Measurements from ENCODE around the gene CDSN.

CDSN gene

GRCh38 chr6:31161216-31162126 is 41.2 kb upstream of the CDSN start:
- H3K9me3 ChIP-seq (ENCODE audit: control insufficient read depth in 1 of 2, low read length in 2 of 2): no peaks in the 10 kb centered on the region
- H3K4me1 ChIP-seq (ENCODE audit: control insufficient read depth in 1 of 2, insufficient read depth in 2 of 2, low read length in 2 of 2): peaks cover 16 to 17% of the 10 kb centered on the region in 2 donors
- H3K27me3 ChIP-seq (ENCODE audit: control insufficient read depth in 1 of 2, insufficient read depth in 2 of 2, low read length in 2 of 2): no peaks in the 10 kb centered on the region

DNA sequence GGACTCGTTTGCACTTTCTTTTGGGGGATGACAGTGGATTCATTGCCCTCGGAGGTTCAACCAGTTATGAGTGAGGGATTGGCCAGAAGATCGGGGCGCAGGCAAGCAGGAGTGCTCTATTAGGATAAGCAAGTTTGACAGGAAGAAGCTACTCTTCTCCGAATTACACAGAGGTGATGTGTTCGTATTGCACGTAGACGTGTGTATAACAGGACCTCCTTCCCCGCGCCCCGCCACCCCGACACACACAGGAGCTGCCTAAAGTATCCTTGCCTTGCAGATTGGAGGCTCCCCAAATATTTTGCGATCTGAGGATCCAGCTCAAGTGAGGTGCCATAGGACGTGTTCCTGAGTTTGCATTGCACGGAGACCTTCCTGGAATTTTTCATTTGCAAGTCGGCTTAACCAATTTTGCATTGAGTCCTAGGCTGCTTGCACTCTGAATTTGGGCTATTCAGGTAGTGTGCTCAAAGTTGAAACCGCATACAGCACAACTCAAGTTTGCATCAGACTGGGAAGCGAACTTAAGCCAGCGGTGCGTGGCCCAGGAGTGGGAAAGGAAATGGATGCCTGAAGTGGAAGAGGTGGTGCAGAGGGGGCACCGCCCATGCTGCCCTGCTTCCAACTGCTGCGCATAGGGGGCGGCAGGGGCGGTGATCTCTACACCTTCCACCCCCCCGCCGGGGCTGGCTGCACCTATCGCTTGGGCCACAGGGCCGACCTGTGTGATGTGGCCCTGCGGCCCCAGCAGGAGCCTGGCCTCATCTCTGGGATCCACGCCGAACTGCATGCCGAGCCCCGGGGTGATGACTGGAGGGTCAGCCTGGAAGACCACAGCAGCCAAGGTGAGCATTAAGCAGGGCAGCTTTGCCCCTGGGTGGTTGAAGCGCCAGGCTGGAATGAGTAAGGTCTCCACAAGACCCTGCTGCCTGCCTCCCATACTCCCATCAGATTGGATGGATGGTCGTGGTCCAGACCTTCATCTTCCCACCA is 38.9 kb upstream of the CDSN start:
- H3K27me3 ChIP-seq (ENCODE audit: control insufficient read depth in 1 of 2, insufficient read depth in 2 of 2, low read length in 2 of 2): no peaks in the 10 kb centered on the region
- peaks cover 0 to 18% of the 10 kb centered on the region in 2 donors for H3K36me3 ChIP-seq (ENCODE audit: control insufficient read depth in 1 of 2, insufficient read depth in 2 of 2, low read length in 2 of 2)
- H3K4me1 ChIP-seq (ENCODE audit: control insufficient read depth in 1 of 2, insufficient read depth in 2 of 2, low read length in 2 of 2): peaks cover 16 to 20% of the 10 kb centered on the region in 2 donors
- H3K9ac ChIP-seq (ENCODE audit: low read depth in 1 of 2, low read length in 2 of 2): peak overlapping the region; percentile 41 to 74
- no peaks in the 10 kb centered on the region for H3K9me3 ChIP-seq (ENCODE audit: control insufficient read depth in 1 of 2, low read length in 2 of 2)
- H3K27ac ChIP-seq (ENCODE audit: low read depth, low read length): no peak overlapping the region
- peak overlapping the region; percentile 82 to 95 for H3K4me3 ChIP-seq (ENCODE audit: low read depth in 1 of 2, low read length in 2 of 2)

More at GRCh38 chr6:31161216-31162126, 41.2 kb upstream of the CDSN start:
- no peak overlapping the region for H3K9ac ChIP-seq (ENCODE audit: low read depth in 1 of 2, low read length in 2 of 2)
- H3K27ac ChIP-seq (ENCODE audit: low read depth, low read length): no peak overlapping the region
- no peak overlapping the region for H3K4me3 ChIP-seq (ENCODE audit: low read depth in 1 of 2, low read length in 2 of 2)
- H3K36me3 ChIP-seq (ENCODE audit: control insufficient read depth in 1 of 2, insufficient read depth in 2 of 2, low read length in 2 of 2): peaks cover 4 to 17% of the 10 kb centered on the region in 2 donors

DNA sequence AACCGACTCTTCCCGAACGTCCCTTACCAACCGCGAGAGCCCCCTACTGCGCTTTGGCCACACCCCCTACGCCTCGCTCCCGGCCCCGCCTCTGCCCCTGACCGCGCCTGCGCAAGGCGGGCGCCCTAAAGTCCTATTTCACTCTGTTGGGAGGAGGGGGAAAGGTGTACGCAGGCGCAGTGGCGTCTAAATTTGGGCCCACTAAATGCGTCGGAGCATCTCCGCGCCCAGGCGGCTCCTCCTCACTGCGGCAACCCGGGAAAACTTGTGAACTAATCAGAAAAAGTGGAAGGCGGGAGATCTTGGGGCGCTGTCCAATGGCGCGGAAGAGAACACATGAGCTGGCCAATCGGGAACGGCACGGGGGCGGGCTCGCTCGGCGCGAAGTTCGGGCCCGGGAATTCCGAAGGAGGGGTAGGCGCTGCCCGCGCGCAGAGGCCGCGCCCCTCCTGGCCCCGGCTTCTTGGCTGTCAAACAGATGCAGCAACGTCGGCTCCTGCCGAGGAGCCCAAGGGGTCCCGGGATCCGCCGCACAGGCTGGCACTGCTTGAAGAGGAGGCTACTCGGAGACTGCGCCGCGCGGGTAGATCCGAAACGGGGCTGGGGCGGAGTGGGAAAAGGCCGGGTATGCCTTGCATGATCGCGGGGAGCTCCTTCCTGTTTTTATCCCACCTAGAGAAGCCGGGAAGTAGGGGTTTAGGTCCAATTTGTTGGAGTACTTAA is 38.1 kb upstream of the CDSN start, which contains the start of gene TCF19:
Gene TCF19 (plus strand): TSS at position 450 of the 723 bp plus-strand sequence. CDS start 881 bp downstream, outside the sequence.
- Histone ChIP-seq H3K4me1 (ENCODE audit: control insufficient read depth in 1 of 2, insufficient read depth in 2 of 2, low read length in 2 of 2) (peaks cover 16 to 20% of the 10 kb centered on the region in 2 donors), H3K36me3 (ENCODE audit: control insufficient read depth in 1 of 2, insufficient read depth in 2 of 2, low read length in 2 of 2) (peaks cover 0 to 21% of the 10 kb centered on the region in 2 donors), H3K27me3 (ENCODE audit: control insufficient read depth in 1 of 2, insufficient read depth in 2 of 2, low read length in 2 of 2) (no peaks in the 10 kb centered on the region), H3K4me3 (ENCODE audit: low read depth in 1 of 2, low read length in 2 of 2) (peak within 1 kb of the TSS; percentile 82 to 95), H3K9ac (ENCODE audit: low read depth in 1 of 2, low read length in 2 of 2) (peak within 1 kb of the TSS; percentile 72 to 90), H3K9me3 (ENCODE audit: control insufficient read depth in 1 of 2, low read length in 2 of 2) (no peaks in the 10 kb centered on the region), H3K27ac (ENCODE audit: low read depth, low read length) (no peak within 1 kb of the TSS)

GRCh38 chr6:31157513-31158139 is 37.4 kb upstream of the CDSN start, which contains the start of gene CCHCR1:
Gene CCHCR1 (minus strand): TSS chr6:31157802. CDS start chr6:31157600, 202 bp downstream.
- no peak within 1 kb of the TSS for H3K27ac ChIP-seq (ENCODE audit: low read depth, low read length)
- H3K9ac ChIP-seq (ENCODE audit: low read depth in 1 of 2, low read length in 2 of 2): peak within 1 kb of the TSS; percentile 72 to 90
- H3K9me3 ChIP-seq (ENCODE audit: control insufficient read depth in 1 of 2, low read length in 2 of 2): no peaks in the 10 kb centered on the region
- no peaks in the 10 kb centered on the region for H3K27me3 ChIP-seq (ENCODE audit: control insufficient read depth in 1 of 2, insufficient read depth in 2 of 2, low read length in 2 of 2)
- peak within 1 kb of the TSS; percentile 82 to 95 for H3K4me3 ChIP-seq (ENCODE audit: low read depth in 1 of 2, low read length in 2 of 2)
- H3K36me3 ChIP-seq (ENCODE audit: control insufficient read depth in 1 of 2, insufficient read depth in 2 of 2, low read length in 2 of 2): peaks cover 0 to 15% of the 10 kb centered on the region in 2 donors
- peaks cover 16 to 20% of the 10 kb centered on the region in 2 donors for H3K4me1 ChIP-seq (ENCODE audit: control insufficient read depth in 1 of 2, insufficient read depth in 2 of 2, low read length in 2 of 2)

DNA sequence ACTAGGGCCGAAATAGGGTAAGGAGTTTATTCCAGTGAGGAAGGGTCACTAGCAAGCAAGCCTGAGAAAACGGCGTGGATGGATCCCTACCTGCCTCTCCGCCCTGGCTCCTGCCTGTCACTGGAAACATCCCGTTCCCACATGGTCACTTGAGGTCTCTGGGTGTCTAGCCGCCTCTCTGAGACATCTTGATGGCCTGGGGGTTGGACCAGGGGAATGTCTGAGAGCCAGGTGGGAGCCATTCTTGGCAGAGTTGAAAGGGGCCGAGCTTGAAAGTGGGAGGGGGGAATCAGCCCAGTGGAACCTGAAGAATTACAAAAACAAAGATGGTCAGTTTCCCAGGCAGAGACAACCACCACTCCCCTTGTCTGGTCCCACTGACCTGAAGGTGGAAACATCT is 36.4 kb upstream of the CDSN start:
- Histone ChIP-seq H3K27ac (ENCODE audit: low read depth, low read length) (no peak overlapping the region), H3K27me3 (ENCODE audit: control insufficient read depth in 1 of 2, insufficient read depth in 2 of 2, low read length in 2 of 2) (no peaks in the 10 kb centered on the region), H3K9me3 (ENCODE audit: control insufficient read depth in 1 of 2, low read length in 2 of 2) (no peaks in the 10 kb centered on the region), H3K9ac (ENCODE audit: low read depth in 1 of 2, low read length in 2 of 2) (no peak overlapping the region), H3K4me1 (ENCODE audit: control insufficient read depth in 1 of 2, insufficient read depth in 2 of 2, low read length in 2 of 2) (peaks cover 16 to 20% of the 10 kb centered on the region in 2 donors), H3K4me3 (ENCODE audit: low read depth in 1 of 2, low read length in 2 of 2) (no peak overlapping the region), H3K36me3 (ENCODE audit: control insufficient read depth in 1 of 2, insufficient read depth in 2 of 2, low read length in 2 of 2) (peaks cover 0 to 8% of the 10 kb centered on the region in 2 donors)

DNA sequence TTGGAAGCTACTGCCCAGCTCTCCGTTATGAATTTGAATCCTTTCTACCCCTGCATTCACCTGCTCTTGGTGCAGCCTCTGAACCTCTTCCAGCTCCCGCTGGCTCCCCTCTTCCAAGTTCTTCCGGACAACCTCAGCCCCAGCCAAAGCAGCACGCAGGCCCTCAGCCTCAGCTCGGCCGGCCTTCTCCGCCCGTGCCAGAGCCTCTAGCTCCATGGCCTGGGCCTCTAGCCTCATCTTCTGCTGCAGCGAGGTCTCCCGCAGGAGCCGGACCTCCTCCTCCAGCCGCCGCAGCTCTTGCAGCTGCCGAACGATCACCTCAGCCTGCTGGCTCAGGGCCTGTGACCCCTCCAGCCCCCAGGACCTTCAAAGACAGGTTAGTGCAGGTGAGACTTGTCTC is 34.2 kb upstream of the CDSN start:
- H3K36me3 ChIP-seq (ENCODE audit: control insufficient read depth in 1 of 2, insufficient read depth in 2 of 2, low read length in 2 of 2): peaks cover 5 to 17% of the 10 kb centered on the region in 2 donors
- peaks cover 12 to 16% of the 10 kb centered on the region in 2 donors for H3K4me1 ChIP-seq (ENCODE audit: control insufficient read depth in 1 of 2, insufficient read depth in 2 of 2, low read length in 2 of 2)
- no peaks in the 10 kb centered on the region for H3K9me3 ChIP-seq (ENCODE audit: control insufficient read depth in 1 of 2, low read length in 2 of 2)
- no peak overlapping the region for H3K27ac ChIP-seq (ENCODE audit: low read depth, low read length)
- no peak overlapping the region for H3K9ac ChIP-seq (ENCODE audit: low read depth in 1 of 2, low read length in 2 of 2)
- no peaks in the 10 kb centered on the region for H3K27me3 ChIP-seq (ENCODE audit: control insufficient read depth in 1 of 2, insufficient read depth in 2 of 2, low read length in 2 of 2)
- H3K4me3 ChIP-seq (ENCODE audit: low read depth in 1 of 2, low read length in 2 of 2): no peak overlapping the region

- H3K9ac ChIP-seq (ENCODE audit: low read depth in 1 of 2, low read length in 2 of 2): no peak overlapping the region
- peaks cover 7 to 9% of the 10 kb centered on the region in 2 donors for H3K4me1 ChIP-seq (ENCODE audit: control insufficient read depth in 1 of 2, insufficient read depth in 2 of 2, low read length in 2 of 2)
- H3K27ac ChIP-seq (ENCODE audit: low read depth, low read length): no peak overlapping the region
- no peaks in the 10 kb centered on the region for H3K27me3 ChIP-seq (ENCODE audit: control insufficient read depth in 1 of 2, insufficient read depth in 2 of 2, low read length in 2 of 2)
- no peaks in the 10 kb centered on the region for H3K9me3 ChIP-seq (ENCODE audit: control insufficient read depth in 1 of 2, low read length in 2 of 2)
- H3K36me3 ChIP-seq (ENCODE audit: control insufficient read depth in 1 of 2, insufficient read depth in 2 of 2, low read length in 2 of 2): peaks cover 5 to 17% of the 10 kb centered on the region in 2 donors
- no peak overlapping the region for H3K4me3 ChIP-seq (ENCODE audit: low read depth in 1 of 2, low read length in 2 of 2)
Observed at GRCh38 chr6:31152781-31153180, 32.5 kb upstream of the CDSN start.

DNA sequence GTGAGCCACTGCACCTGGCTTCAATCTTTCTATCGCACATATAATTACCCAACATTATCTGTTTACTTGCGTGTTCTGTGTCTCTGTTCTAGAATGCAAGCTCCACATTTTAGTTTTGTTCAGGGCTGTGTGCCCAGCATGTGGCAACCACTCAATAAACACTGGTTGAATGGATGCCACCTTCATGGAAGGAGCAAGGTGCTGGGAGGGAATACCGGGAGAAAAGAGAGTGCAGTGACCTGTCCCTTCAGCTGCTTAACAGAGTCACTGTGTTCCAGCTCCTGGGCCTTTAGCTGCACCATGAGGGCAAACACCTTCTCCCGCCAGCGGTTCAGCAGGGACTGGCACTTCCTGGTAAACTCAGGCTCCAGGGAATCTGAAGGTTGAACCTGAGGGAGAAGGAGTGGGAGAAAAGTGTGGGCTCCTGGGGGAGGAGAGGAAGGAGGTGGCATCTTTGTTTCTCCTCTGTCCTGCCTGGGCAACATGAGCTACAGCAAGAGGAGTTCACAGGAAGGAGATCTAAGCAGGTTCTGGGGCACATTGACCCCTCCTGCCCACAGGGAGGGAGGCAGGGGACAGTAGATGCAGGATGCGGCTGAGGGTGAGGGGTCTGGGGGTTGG is 29.7 kb upstream of the CDSN start:
- Histone ChIP-seq H3K36me3 (ENCODE audit: control insufficient read depth in 1 of 2, insufficient read depth in 2 of 2, low read length in 2 of 2) (peaks cover 5 to 17% of the 10 kb centered on the region in 2 donors), H3K27ac (ENCODE audit: low read depth, low read length) (no peak overlapping the region), H3K4me1 (ENCODE audit: control insufficient read depth in 1 of 2, insufficient read depth in 2 of 2, low read length in 2 of 2) (peaks cover 12 to 13% of the 10 kb centered on the region in 2 donors)

More for the DNA sequence above, 29.7 kb upstream of the CDSN start:
- Histone ChIP-seq H3K9me3 (ENCODE audit: control insufficient read depth in 1 of 2, low read length in 2 of 2) (no peaks in the 10 kb centered on the region), H3K9ac (ENCODE audit: low read depth in 1 of 2, low read length in 2 of 2) (no peak overlapping the region), H3K27me3 (ENCODE audit: control insufficient read depth in 1 of 2, insufficient read depth in 2 of 2, low read length in 2 of 2) (no peaks in the 10 kb centered on the region), H3K4me3 (ENCODE audit: low read depth in 1 of 2, low read length in 2 of 2) (no peak overlapping the region)

Measured in duodenal mucosa (tissue), 2 donors.